GM19351 (cell line): ENCODE measurements around the gene MIA.
A peak's percentile ranks its signal among the peaks of the same experiment; 100 is the strongest.
"Not testable (repeated sequence)": the region's sequence is repeated elsewhere in the genome, so short reads cannot be mapped to it uniquely, and the experiment has no call there.

Experiments
- ATAC-seq: cut with Tn5 transposase; IDR thresholded peaks from one replicate; pipeline ENCODE4 v1.9.1; 2021; ENCODE audit warnings: mild to moderate bottlenecking, moderate library complexity; ENCODE audit not compliant: unreplicated experiment

MIA gene

DNA sequence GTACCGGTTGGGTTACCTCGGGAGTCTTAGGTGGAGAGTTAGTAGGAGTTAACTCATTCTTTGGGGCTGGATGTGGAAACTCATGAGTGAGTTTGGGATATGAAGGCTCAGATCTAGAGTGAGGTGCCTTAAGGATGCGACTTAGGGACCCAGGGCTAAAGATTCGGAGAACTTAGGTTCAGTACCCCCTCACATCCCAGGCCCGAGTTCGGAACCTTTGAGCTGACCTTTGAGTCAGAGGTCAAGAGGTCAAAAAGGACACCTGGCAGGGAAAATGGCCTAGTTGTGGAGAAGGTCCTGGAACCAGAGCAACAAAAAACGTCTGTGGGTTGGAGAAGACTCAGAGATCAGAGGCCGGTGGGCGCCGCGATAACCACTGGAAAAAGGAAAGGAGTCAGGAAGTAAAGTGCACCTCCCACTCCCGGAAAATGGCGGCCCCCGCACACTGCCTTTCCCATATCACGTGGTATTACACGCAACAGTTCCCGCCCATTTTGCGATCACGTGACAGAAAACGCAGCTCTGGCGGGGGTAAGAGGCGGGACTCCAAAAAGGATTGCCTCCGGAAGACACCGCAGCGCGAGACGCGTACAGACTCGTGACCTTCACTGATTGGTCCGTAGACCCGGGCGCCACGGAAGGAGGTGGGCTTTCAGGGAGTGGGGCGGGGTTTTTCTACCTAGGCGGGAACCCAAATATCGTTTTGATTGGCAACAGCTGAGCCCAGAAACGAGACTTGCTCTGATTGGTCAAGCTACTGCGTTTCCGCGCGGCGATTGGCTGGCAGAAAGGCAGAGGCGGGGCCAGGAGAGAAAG, 25.1 kb upstream of the MIA start, which contains the start of gene ACTMAP:
ACTMAP (minus strand) TSS at position 420 of the 816 bp plus-strand sequence. CDS start 674 bp downstream, outside the sequence.
- ATAC-seq = peak; percentile 80

DNA sequence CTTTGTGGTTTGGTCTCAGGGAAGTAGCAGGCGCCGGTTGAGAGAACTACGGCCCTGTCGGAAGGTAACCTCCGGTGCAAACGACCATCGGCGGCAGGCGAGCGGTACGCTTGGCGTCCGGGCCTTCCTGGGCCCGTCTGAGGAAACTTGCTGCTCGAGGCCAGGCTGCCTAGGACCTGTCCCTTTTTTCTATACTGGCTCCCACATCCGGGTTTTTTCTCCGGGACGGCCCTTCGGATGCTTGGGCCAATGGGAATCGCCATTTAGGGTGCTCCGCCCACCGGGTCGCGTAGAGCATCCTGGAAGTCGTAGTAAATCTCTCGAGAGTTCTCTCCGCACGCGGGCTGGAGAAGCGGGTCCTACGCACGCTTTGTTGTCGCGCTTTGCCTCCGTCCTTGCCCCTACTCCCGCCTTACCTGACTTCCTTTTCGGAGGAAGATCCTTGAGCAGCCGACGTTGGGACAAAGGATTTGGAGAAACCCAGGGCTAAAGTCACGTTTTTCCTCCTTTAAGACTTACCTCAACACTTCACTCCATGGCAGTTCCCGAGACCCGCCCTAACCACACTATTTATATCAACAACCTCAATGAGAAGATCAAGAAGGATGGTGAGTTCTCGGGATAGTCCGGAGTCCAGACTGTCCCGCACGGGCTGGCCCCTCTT, 24.3 kb upstream of the MIA start, which contains the start of gene SNRPA:
SNRPA (plus strand) TSS at position 330 of the 664 bp plus-strand sequence; CDS start at position 536, 206 bp downstream.
- peak; percentile 53 for ATAC-seq

DNA sequence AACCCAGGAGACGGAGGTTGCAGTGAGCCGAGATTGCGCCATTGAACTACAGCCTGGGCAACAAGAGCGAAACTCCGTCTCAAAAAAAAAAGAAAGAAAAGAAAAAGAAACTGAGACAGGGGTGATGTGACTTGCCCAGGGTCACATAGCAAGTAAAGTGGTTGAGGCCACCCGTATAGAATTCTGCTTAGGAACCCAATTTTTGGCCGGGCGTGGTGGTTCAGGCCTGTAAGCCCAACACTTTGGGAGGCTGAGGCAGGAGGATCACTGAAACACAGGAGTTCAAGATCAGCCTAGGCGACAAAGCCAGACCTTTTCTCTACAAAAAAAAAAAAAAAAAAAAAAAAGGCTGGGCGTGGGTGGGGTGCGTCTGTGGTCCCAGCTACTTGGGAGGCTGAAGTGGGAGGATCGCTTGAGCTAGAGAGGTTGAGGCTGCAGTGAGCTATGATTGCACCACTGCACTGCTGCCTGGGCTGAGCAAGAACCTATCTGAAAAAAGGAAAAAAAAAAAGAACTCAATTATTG, 23.0 kb upstream of the MIA start:
- no peak for ATAC-seq

DNA sequence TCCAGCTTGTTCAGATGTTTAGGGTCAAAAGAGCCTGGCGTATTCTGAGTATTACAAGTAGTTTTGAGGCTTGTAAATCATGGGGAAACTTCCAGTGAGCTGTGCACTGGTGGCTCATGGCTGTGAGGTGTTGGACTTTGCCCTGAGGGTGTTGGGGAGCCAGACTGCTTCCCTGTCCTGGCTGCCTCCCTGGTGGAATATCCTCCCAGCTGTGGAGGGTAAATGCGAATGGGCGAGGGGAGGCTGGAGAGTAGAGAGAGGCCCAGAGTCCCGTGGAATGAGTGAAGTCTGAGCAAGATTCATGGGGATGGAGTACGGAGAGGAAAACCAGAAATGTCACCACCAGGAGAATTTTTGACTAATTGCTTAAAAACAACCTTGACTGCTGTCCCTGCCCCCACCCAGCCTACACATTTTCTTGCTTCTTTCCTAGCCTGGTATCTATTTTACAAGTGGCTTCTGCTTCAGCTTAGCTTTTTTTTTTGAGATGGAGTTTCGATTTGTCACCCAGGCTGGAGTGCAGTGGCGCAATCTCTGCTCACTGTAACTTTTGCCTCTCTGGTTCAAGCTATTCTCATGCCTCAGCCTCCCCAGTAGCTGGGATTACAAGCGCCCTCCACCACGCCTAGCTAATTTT, 20.6 kb upstream of the MIA start:
- no peak for ATAC-seq

DNA sequence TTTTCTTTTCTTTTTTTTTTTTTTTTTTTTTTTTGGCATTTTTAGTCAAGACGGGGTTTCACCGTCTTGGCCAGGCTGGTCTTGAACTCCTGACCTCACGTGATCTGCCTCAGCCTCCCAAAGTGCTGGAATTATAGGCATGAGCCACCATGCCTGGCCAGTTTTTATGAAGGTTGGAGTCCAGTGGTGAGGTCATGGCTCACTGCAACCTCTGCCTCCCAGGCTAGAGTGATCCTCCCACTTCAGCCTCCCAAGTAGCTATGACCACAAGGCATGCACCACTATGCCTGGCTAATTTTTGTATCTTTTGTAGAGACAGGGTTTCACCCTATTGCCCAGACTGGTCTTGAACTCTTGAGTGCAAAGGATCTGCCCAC, 20.1 kb upstream of the MIA start:
- no peak for ATAC-seq

DNA sequence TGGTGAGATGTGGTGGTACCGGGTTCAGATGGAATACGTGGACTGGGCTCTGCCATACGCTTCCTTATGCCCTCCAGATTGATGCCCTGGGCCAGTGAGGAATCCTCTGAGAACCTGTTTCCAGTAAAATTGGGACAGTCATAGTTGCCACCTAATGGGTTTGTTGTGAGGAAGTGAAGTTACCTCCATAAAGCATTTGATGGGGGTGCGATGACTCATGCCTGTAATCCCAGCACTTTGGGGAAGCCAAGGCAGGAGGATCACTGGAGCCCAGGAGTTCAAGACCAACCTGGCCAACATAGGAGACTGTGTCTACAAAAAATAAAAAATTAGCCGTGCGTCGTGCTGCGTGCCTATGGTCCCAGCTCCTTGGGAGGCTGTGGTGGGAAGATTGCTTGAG, 19.5 kb upstream of the MIA start:
- no peak for ATAC-seq

DNA sequence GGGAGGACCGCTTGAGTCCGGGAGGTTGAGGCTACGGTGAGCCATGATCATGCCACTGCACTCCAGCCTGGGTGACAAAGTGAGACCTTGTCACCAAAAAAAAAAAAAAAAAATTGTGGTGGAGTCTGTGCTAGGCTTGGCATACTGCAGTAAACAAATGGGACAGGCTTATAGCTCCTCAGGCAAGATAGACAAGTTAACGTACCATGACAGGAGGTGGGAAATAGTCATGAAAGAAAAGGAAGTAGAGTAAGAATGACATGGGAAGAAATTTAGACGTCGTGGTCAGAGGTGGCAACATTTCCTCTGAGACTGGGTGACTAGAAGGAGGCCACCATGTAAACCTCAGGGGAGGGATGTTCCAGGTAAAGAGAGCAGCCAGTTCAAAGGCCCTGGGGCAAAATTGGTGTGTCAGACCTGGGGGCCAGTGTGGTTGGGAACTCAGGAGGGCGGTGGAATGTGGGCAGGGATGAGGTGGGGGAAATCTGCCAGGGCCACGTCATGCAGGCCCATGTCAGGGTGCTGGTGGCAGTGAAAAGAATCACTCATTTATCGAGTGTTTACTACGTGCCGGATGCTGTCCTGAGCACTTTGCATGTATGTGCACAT, 18.7 kb upstream of the MIA start:
- no peak for ATAC-seq

DNA sequence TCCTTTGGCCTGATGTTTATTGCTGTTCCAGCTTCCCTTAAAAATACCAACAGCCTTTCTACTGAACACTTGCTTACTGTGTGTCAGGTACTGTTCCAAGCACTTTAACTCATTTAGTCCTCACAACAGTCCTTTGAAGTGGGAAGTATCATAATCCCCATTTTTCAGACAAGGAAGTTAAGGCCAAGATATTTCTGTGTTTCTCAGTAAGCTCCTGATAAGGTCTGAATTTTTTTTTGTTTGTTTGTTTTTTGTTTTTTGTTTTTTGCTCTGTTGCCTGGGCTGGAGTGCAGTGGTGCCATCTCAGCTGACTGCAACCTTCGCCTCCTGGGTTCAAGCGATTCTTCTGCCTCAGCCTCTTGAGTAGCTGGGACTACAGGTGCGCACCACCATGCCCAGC, 16.8 kb upstream of the MIA start:
- no peak for ATAC-seq

DNA sequence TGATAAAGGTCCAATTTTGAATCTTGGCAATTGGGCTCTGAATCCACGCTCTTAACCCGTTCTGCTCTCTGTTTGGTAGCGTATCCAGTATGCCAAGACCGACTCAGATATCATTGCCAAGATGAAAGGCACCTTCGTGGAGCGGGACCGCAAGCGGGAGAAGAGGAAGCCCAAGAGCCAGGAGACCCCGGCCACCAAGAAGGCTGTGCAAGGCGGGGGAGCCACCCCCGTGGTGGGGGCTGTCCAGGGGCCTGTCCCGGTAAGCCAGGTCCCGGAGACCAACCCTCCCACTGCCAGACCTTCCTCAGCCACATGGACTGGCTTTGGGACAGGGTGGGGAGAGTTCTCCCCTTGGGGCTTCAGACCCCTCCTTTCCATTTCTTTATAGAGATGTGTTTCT, 16.0 kb upstream of the MIA start:
- no peak for ATAC-seq

DNA sequence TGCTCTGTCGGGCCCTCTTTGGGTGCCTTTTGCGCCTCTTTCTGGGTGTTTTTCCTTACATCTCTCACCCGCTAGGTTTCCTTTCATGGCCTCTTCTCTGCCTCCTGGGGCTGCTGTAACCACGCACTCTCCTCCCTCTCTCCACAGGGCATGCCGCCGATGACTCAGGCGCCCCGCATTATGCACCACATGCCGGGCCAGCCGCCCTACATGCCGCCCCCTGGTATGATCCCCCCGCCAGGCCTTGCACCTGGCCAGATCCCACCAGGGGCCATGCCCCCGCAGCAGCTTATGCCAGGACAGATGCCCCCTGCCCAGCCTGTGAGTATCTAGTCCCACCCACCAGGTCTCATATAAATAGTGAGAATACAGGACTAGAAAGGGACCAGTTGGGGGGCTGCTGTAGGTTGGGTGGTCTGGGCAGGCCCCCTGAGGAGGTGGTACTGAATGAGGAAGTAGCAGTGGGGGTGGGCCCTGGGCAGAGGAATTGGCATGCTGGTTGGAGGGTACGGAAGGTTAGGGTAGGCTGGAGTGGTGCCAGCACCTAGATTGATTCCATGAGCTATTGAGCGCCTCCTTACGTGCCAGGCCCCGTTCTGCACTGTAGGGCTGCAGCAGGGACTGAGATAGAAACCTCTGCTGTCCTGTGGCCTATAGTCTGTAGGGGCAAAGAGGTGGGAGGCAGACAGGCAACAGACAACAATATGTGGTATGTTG, 12.4 kb upstream of the MIA start:
- no peak for ATAC-seq

DNA sequence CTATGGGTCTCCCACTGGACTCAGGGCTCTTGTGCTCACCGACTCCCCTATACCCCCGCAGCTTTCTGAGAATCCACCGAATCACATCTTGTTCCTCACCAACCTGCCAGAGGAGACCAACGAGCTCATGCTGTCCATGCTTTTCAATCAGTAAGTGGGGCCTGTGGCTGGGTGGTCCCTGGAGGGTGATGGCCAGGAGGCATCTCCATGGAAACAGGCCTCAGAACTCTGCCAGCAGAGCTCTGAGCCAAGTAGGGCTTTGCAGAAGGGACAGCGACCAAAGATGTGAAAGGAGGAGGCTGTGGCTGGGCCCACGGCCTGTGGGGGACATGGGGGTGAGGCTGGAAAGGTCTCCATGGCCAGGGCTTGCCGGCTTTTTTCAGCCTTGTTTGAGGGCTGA, 11.8 kb upstream of the MIA start:
- no peak for ATAC-seq

DNA sequence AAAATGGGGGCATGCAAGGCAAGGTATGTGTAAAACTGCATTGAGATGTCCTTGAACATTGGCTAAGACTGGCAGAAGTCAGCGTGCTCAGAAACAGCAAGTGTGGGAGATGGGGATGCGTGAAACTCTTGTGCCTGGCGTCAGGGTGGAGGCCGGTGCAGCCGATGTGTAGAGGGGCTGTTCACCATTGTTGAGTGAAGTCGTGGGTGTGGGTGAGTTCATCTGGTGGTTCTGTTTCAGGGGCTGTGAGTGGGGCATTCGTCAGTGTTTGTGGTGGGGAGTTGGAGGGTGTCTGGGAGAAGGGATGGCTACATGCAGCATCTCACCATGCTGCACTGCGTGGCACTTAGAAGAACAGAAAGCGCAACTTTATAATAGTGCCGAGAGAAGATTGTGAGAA, 11.4 kb upstream of the MIA start:
- ATAC-seq = no peak

DNA sequence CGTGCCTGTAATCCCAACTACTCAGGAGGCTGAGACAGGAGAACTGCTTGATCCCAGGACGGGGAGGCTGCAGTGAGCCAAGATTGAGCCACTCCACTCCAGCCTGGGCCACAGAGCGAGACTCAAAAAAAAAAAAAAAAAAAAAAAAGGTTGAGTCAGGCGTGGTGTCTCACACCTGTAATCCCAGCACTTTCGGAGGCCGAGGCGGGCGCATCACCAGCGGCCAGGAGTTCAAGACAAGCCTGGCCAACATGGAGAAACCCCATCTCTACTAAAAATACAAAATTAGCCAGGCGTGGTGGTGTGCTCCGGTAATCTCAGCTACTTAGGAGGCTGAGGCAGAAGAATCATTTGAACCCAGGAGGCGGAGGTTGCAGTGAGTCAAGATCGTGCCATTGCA, 8.9 kb upstream of the MIA start:
- not testable (repeated sequence) for ATAC-seq

DNA sequence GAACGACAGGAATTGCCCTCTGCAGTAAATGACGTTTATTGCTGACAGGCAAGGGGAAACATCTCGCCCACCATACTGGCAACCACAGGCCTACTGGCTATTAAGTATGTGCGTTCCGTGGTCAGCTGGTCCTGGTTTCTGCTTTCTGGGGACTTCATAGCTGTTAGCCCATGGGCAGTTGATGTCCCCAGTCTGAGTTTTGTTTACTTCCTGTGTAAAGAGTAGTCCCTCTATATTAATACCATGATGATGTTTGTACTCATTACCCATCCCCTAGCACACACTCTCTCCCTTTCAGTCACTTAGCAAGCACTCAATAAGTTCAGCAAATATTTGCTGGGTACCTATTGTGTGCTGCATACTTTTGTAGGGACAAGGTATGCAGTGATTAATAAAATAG, 6.5 kb upstream of the MIA start:
- no peak for ATAC-seq

DNA sequence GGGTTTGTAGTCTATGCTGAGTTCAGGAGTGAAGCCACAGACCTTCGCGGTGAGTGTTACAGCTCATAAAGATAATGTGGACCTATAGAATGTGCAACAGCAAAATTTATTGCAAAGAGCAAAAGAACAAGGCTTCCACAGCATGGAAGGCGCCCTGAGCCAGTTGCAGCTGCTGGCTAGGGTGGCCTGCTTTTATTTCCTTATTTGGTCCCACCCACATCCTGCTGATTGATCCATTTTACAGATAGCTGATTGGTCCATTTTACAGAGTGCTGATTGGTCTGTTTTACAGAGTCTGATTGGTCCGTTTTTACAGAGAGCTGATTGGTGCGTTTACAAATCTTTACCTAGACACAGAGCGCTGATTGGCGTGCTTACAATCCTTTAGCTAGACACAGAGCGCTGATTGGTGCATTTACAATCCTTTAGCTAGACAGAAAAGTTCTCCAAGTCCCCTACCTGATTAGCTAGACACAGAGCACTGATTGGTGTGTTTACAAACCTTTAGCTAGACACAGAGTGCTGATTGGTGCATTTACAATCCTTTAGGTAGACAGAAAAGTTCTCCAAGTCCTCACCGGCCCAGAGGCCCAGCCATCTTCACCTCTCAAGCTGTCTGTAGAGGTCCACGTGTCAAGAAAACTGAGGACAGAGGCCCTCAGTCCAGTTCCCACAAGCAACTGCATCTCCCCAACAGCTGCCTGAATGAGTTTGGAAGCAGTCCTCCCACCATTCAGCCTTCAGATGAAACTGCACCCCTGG, 4.0 kb upstream of the MIA start:
- ATAC-seq = not testable (repeated sequence)

DNA sequence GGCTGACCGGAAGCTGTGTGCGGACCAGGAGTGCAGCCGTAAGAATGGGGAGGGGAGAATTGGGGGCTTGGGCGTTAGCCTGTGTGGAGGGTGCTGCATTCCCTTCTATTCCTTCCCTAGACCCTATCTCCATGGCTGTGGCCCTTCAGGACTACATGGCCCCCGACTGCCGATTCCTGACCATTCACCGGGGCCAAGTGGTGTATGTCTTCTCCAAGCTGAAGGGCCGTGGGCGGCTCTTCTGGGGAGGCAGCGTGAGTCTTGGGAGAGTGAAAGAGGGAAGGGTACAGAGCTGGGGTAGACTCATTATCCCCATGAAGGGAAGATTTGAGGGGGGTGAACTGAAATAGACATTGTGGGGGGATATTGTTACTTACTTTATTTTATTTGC, 306 bp downstream of the MIA start:
- no peak for ATAC-seq

DNA sequence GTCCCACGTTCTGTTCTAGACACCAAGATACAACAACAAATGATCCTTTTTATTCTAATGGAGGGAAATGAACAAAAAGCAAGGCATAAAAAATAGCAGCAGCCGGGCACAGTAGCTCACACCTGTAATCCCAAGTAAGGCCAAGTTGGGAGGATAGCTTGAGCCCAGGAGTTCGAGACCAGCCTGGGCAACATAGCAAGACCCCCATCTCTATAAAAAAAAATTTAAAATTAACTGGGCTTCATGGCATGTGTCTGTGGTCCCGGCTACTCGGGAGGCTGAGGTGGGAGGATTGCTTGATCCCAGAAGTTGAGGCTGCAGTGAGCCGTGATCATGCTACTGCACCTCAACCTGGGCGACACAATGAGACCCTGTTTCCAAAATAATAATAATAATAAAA, 1.0 kb downstream of the MIA start:
- no peak for ATAC-seq

DNA sequence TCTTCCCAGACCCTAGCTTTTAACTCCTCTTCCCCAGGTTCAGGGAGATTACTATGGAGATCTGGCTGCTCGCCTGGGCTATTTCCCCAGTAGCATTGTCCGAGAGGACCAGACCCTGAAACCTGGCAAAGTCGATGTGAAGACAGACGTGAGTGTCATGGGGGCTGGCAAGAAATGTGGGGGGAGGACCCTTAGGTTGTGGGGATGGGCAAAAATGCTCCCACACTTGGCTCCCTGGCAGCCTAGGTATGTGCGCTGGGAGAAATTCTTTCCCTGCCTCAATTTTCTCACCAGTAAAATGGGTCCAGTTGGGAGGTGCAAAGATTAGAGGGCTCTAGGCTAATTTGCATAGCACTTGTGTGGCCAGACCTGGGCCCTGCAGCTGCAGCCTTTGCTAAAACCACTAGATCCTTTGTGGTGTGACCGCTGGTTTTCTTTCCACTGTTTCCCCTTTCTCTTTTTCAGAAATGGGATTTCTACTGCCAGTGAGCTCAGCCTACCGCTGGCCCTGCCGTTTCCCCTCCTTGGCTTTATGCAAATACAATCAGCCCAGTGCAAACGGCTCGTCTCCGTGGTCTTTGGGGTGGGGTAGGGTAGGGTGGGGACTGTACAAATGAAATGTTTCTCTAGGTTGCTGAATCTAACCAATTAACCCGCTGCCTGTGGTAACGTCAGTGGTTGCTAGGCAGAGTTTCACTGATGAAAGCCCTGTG, 1.8 kb downstream of the MIA start:
- peak; percentile 61 for ATAC-seq

DNA sequence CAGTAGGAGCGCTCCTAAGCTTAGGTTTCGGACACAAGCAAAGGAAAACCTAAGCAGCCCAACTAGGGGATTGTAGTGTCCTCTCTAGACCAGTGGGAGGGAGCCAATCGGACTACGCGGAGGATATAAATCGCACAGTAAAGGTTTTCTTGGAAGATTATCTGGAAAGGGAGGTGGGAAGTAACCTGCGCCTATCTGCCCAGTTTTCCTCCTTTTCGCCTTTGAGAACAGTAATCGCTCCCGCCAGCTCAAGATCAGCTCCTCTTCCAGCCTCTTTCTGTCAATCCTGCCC, 2.3 kb downstream of the MIA start:
- ATAC-seq = no peak
